ENCODE data around the gene DAP3.
"Not testable (repeated sequence)": the region's sequence is repeated elsewhere in the genome, so short reads cannot be mapped to it uniquely, and the experiment has no call there.

Gene DAP3

GRCh38 chr1:155689081-155689607 lies at the start of gene DAP3:
Gene DAP3, plus strand, starts transcription at chr1:155689091. Its CDS starts 20,689 bp downstream, at chr1:155709780.
- peak within 1 kb of the TSS; percentile 99 for H3K4me3 ChIP-seq (ENCODE audit: low read depth, low read length)

DNA sequence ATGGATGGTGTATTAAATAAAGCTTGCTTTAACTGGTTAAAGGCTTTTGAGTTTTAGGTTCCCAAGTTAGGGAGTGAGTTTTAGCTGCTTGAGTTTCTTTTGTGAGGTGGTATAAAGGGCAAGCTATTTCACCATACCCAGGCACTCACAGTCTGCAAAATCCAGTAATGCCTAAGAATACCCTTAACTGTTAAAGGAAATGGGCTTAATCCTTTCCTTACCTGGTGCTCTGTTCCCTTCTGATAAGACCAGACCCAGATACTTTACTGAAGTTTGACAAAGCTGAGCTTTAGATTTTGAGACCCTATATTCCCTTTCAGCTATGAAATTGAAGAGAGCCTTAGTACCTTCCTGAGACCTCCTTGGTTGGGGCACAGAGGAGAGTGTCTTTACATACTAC lies 48.5 kb upstream of the DAP3 start:
- H3K4me3 ChIP-seq (ENCODE audit: low read depth, low read length): no peak overlapping the region

- H3K4me3 ChIP-seq (ENCODE audit: low read depth, low read length): not testable (repeated sequence)
Measured at GRCh38 chr1:155642559-155643180, 46.2 kb upstream of the DAP3 start.

DNA sequence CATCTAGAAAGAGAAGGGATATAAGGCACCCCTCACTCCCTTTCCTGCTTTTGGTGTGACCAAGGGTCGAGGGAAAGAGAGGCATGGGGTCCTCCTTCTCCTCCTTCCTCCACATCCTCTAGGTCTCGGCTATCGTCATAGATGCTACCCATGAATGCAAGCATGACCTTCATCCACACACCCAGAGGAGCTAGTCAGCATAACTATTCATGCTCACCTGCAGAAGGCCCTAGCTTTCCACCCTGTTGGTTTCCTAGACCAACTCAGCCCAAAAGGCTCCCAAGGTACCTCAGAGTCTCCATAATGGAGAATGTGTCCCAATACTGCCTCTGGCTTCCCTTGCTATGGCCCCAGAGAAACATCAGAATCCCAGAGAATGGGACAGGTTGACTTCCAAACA lies 45.7 kb upstream of the DAP3 start:
- H3K4me3 ChIP-seq (ENCODE audit: low read depth, low read length): no peak overlapping the region

DNA sequence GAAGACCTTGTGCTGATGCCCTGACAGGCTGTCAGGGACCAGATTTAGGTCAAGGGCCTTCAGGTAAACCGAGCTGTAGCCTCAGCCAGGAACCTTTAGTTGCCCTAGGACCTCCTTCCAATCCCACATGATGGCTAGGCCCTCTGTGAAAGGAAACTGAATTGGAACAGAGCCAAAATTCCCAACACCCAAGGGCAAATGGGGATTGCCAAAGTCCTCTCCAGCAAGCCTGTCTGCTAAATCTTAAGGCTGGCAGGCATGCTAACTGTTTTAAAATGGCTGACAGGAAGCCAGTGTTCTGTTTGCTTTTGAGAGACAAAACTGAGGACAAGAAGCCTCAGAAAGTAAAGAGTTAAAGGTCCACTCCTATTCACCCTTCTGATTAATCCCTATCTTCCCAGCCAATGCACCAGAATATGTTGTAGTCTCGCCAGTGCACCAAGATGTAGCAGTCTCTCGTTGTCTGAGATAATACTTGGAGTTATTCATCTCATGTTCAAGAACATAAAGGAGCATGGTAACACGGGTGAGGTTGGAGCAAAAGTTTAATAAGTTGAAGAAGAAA lies 43.8 kb upstream of the DAP3 start:
- H3K4me3 ChIP-seq (ENCODE audit: low read depth, low read length): no peak overlapping the region

GRCh38 chr1:155645648-155646047 lies 43.2 kb upstream of the DAP3 start:
- no peak overlapping the region for H3K4me3 ChIP-seq (ENCODE audit: low read depth, low read length)

DNA sequence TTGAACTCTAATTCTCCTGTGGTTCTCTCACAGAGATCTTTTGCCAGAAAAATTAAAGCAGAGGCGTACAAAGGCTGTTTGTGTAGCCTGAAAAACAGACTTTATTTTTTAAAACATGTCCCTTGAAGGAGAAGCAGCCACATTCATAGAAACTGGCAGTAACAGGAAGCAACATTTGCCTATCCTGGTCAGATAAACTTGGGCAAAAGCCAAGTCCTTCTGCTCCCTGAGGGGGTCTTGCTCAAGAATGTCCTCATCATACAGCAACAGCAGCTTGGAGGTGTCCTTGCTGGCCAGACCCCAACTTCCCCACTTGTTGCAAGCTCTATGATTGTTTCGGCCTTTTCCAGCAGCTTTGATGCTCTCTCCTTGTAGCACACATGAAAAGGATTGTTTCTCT lies 42.6 kb upstream of the DAP3 start:
- no peak overlapping the region for H3K4me3 ChIP-seq (ENCODE audit: low read depth, low read length)

DNA sequence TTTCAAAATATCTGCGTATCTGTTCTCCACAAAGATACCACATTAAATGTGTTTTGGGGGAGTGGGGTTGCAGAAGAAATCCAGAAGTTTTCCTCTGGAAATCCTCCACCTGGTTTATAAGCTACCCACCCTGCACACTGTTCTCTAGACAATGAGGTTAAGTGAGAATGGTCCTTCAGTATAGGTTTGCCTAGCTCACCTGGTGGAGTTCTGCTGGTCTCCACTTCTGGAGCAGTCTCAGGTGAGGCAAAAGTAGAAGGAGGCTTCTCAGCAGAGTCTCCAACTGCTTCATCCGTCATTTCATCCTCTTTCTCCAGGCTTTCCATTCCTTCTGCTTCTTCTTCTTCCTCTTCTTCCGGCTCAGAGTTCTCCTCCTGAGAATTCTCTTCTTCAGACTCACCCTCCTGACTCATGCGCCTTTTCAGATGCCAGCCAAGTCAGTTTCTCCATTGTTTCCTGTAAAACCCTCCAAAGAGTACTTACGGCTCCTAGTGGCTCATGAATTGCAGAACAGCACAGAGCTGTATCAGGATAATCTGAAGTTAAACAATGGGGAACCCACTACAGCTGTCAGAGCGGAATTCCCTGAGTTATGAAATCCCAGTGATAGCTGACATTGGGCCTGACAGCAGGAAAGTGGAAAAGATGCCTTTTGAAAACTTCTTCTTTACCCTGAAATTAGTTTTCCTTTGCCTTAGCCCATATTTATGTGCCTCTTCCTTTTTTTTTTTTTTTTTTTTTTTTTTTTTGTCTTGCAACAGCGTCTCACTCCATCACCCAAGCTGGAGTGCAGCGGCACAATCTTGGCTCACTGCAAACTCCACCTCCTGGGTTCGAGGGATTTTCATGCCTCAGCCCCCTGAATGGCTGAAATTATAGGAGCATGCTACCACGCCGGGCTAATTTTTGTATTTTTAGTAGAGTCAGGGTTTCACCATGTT lies 40.4 kb upstream of the DAP3 start:
- H3K4me3 ChIP-seq (ENCODE audit: low read depth, low read length): no peak overlapping the region

DNA sequence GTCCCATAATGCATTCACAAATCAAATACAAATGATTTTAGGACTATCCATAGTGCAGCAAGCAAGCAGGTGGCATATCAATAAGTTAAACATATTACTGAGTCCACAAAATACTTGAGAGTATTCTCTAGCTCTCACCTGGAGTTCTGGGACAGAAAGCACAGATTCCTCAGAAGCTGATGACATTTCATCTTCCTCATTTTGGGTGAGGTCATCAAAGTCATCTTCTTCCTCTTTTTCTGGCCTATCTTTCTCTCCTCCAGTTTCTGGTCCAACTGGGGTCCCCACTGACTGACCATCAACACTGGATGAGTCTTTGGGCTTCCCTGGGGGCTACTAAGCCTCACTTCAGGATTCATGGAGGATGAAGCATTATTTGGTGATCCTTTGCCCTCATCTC lies 39.2 kb upstream of the DAP3 start:
- no peak overlapping the region for H3K4me3 ChIP-seq (ENCODE audit: low read depth, low read length)

- no peak overlapping the region for H3K4me3 ChIP-seq (ENCODE audit: low read depth, low read length)
Measured at GRCh38 chr1:155650231-155650757, 38.6 kb upstream of the DAP3 start.

- H3K4me3 ChIP-seq (ENCODE audit: low read depth, low read length): no peak overlapping the region
Measured at GRCh38 chr1:155651861-155652661, 36.8 kb upstream of the DAP3 start.

- H3K4me3 ChIP-seq (ENCODE audit: low read depth, low read length): no peak overlapping the region
Measured at GRCh38 chr1:155652951-155653350, 35.9 kb upstream of the DAP3 start.

- H3K4me3 ChIP-seq (ENCODE audit: low read depth, low read length): no peak overlapping the region
Measured at GRCh38 chr1:155657463-155657862, 31.4 kb upstream of the DAP3 start.

DNA sequence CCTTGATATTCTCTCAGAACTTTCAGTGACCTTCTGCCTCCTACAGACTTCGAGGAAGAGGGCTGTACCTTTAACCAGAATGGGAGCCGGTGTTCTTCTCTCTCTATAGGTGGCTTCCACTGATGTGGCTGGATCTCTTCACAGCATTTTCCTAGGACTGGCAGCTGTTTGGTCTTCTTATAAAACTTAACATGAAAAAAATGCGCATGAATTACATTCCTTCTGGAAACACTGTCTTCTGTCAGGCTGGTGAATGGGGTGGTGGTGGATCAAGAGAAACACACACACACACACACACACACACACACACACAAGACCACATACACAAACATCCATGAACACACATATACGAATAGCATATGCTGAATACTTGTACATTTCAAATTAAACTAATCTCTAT lies 27.7 kb upstream of the DAP3 start:
- not testable (repeated sequence) for H3K4me3 ChIP-seq (ENCODE audit: low read depth, low read length)

- no peak overlapping the region for H3K4me3 ChIP-seq (ENCODE audit: low read depth, low read length)
Measured at GRCh38 chr1:155669233-155670162, 19.4 kb upstream of the DAP3 start.

DNA sequence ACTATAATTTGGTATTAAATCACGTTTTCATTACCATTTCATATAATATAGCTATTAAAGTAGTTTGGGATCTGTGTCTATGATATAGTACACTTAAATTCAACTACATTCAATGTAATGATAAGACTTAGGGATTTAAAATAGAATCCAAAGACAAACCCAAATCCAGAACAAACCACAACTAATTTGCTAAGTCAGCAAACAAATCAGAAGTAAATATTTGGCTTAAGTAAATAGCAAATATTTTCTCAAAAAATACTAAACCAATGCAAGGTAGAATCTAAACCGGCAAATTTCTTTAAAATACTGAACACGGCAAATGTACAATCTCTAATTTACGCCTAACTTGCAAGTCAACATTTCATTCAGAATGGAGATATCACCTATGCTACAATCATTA lies 17.1 kb upstream of the DAP3 start:
- H3K4me3 ChIP-seq (ENCODE audit: low read depth, low read length): no peak overlapping the region

DNA sequence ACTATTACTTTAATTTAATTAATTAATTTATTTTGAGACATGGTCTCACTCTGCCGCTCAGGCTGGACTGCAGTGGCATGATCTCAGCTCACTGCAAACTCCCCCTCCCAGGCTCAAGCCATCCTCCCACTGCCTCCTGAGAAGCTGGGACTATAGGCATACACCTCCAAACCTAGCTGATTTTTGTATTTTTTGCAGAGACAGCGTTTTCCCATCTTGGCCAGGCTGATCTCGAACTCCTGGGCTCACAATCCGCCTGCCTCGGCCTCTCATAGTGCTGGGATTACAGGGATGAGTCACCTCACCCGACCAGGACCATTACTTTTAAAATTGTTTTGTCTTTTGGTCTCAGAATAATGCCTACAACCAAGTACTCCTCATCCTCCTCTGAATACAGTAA lies 15.9 kb upstream of the DAP3 start:
- no peak overlapping the region for H3K4me3 ChIP-seq (ENCODE audit: low read depth, low read length)

GRCh38 chr1:155678027-155678426 lies 10.9 kb upstream of the DAP3 start:
- no peak overlapping the region for H3K4me3 ChIP-seq (ENCODE audit: low read depth, low read length)

- H3K4me3 ChIP-seq (ENCODE audit: low read depth, low read length): not testable (repeated sequence)
Measured at GRCh38 chr1:155678992-155679391, 9.9 kb upstream of the DAP3 start.

DNA sequence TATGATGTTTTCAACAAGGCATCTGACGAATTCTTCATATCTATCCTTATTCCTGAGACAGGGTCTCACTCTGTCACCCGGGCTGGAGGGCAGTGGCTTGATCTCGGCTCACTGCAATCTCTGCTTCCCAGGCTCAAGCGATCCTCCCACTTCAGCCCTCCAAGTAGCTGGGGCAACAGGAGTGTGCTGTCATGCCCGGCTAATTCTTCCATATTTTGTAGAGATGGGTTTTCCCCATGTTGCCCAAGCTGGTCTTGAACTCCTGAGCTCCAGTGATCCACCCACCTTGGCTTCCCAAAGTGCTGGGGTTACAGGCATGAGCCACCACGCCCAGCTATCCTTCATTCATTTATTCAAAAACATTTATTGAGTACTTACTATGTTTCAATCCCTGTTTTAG lies 8.4 kb upstream of the DAP3 start:
- no peak overlapping the region for H3K4me3 ChIP-seq (ENCODE audit: low read depth, low read length)

Data from iPS-11a (cell line).